CD4-positive, alpha-beta T cell treated with Interleukin-21 for 1 hour (primary cell): ENCODE measurements around the gene SGPL1.

Source experiments
- DNase-seq: peaks from one replicate; pipeline ENCODE4 v3.0.0-alpha.2; 2020

The SGPL1 gene

DNA sequence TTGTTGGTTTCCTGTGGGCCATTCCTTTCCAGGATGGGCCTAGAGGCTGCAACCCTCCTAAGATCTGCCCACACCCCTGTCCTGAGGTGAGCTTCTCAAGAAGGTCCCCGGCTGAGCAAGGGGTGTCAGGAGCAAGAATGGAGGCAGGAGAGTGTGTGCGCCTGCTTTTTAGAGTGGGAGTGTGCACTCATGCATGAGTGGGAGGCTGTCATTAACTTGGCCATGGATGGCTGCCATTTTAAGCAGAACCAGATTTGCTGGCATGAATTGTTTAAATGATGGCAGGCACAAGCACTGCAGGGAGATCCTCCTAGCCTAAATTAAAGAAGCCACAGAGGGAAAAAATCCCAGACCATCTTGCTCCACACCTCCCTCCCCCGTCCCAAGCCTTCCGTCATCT, 2.9 kb upstream of the SGPL1 start:
- no peak for DNase-seq

DNA sequence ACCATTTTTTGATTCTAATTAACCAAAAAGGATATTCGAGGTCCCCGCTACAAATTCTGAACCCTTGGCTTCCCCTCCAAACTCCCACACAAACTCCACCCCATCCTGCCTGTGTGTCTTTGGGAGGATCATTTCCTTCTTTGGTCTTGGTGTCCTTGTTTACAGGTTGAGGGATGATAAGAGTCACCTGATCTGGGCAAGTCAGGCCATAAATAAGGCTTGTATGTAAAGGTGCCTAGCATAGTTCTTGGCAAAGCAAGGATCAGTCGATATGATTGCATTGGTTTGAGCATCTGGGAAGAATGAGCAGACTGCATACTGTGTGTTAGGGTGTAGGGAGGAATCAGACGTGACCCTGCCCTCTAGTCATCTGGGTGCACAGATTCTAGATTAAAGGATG, 1.6 kb upstream of the SGPL1 start:
- DNase-seq: no peak

DNA sequence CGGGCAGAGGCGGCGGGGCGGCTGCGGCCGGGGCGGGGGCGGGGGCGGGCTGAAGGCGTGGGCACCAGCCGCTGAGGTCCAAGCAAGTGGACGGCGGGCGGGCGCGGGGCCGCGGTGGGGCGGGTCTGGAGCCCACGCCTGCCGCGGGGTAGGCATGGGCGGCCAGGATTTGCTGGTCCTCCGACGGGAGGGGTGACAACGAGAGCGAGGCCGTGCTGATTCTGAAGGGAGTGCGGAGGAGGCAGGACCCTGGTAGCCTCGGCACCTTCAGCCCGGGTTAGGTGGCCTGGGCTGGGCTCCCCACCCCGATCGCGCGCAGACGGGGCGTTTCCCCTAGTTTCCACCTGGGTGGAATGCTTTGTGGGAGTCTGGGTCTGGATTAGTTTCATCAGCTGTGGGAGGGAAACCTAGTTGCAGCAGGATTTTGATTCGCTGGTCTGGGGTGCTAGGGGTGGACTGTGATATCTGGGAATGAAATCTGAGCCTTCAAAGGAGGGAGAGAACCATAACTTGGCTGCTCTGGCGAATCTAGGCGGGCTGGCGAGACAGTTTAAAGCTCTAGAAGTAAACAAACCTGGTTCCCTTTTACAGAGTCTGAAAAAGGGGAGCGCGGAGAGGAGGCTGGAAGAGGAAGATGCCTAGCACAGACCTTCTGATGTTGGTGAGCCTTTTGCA, 609 bp downstream of the SGPL1 start:
- peak; percentile 42 for DNase-seq

DNA sequence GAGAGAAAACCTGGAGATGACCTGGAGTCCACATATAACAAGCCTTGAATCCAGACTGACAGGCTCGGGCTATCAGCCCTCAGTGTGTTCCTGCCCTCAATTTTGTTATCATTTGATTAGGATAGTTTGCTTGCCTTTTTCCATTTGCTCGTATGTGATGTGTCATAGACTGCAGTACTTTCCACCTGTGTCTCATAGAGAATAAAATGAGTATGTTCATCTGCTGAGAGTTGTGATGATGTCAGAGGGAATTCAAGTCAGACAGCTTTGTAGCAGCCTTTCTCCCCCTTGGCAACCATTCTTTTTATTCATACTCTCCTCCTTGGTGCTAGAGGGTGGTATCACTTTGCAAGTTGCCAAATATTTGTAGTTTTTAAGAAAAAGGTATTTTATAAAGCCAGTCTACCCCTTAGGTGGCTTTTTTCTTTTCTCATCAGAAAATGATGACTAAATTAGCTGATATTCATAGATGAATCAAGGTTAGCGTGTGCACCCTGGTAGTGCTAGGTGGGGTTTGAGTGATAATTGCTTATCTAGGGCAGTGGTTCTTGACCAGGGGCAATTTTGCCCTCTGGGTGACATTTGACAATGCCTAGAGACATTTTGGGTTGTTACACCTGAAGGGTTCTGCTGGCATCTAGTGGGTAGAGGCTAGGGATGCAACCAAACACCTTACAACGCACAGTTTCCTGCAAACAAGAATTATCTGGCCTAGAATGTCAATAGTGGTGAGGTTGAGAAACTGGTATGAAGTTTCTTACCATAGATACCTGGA, 5.4 kb downstream of the SGPL1 start:
- DNase-seq: no peak

DNA sequence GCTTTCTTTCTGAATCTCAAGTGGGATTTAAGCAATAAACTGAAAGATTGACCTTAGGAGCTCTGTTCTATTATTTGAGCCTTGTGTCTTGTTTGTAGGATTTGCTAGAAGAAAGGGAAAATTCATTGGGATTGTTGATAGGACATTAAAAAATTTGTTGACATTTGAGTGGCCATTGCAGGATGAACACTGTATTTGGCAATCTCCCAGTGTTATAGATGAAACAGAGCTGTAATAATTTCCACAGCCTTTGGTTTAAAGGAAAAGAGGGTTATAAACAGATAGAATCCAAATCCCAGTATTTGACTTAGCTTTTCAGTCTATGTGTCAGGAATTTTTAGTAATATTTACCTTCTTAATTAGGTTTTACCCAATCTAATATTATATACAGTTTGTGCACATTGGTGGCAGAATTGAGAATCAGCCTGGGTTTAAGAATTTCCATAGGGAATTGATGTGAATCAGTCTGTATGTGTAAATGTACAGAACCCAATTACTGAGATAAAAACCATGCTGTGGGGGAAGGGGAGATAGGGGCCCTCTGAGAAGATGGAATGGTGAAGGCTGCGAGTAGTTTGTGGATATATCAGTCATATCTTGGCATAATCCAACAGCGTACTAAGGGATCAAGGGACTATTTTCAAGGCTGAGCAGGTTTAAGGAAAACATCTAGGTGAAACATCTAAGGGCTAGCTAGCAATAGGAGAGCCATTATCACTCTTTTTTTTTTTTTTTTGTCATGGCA, 6.5 kb downstream of the SGPL1 start:
- no peak for DNase-seq

DNA sequence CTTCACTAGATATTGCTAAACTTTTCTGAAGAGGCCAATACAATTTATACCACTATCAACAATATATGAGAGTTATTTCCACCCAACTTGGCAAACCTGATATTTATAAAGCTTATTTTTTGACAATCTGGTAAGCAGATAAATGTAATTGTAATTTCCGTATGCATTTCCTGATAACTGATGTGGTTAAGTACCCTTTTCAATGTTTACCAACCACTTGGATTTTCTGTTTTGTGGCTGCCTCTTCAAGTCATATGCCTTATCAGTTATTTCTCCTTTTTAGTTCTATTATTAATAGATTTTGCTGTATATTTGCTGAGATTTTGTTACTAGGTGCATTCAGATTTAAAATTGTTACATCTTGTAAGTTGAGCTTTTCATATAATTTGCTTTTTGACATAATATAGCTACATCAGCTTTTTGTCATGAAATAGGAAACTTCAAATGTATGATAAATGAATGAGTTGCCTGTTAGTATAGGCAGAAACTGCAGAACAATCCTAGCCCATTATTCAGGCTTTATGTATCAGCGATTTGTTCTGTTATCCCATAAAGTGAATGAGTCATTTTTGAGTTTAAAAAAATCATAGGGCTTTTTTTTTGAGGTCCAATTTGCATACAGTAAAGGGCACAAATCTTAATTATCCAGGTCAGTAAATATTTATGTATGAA, 11.5 kb downstream of the SGPL1 start:
- no peak for DNase-seq

DNA sequence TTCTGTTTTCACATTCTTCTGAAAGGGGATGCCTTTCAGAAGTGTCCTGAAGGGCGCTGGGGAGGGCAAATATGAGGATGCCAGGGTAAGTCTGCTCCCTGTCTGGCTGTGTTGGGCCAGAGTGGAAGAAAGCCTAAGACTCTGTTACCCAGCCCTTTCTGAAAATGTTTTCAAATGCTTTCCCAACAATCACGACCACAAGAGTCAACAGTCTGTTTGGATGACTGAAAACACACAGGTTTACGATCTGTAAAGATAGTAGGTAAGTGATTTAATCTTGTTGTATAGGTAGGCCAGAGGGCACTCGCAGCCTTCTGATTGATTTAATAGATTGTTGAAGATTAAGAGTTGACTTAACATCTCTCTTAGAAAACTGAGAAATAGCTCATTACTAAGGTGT, 13.2 kb downstream of the SGPL1 start:
- DNase-seq: no peak

DNA sequence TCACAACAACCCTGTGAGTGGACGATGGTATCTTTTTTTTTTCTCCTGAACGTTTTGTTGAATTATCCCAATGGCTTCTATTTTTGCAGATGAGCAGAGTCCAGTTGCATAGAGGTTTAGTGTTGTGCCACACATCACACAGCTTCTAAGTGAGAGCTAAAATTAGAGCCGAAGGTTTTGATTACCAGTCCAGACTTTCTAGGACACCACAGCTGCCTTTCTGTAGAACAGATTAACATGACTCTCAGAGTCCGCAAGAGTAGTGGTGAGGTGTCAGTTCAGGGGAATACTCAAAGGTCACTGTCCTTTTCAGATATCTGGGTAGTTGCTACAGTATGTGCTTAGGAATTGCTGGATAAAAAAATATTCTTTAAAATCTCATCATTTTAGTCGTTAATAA, 13.8 kb downstream of the SGPL1 start:
- DNase-seq: no peak

DNA sequence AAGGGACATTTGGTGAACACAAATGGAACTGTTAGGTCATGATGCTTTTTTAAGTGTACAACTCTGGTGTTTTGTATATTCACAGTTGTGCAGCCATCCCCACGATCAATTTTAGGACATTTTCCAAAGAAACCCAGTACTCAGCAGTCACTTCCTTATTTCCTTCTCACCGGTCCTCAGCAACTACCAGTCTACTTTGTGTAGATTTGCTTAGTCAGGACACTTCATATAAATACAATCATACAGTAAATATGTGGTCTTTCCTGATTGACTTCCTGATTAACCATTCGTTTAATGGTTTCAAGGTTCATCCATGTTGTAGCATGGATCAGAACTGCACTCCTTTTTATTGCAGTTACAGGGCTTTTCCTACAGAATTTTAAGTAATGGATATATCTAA, 14.4 kb downstream of the SGPL1 start:
- no peak for DNase-seq

DNA sequence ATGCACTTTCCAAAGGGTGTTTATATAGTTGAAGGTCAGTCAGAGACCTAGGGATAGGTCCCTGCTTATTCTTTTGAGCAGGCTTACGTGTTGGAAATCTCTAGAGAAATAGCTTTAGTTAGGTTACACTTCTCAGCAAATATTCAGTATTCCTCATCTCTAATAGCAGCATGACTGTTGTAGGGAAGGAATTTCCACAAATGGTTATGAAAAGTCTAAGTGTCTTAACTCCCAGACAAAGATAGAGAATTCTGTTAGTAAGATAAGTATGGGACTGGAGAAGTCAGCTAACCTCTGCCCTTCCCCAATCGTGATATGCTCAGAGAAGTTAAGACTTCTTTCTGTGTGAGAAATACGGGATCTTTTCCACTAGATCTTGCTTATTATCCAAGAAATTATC, 16.5 kb downstream of the SGPL1 start:
- no peak for DNase-seq

DNA sequence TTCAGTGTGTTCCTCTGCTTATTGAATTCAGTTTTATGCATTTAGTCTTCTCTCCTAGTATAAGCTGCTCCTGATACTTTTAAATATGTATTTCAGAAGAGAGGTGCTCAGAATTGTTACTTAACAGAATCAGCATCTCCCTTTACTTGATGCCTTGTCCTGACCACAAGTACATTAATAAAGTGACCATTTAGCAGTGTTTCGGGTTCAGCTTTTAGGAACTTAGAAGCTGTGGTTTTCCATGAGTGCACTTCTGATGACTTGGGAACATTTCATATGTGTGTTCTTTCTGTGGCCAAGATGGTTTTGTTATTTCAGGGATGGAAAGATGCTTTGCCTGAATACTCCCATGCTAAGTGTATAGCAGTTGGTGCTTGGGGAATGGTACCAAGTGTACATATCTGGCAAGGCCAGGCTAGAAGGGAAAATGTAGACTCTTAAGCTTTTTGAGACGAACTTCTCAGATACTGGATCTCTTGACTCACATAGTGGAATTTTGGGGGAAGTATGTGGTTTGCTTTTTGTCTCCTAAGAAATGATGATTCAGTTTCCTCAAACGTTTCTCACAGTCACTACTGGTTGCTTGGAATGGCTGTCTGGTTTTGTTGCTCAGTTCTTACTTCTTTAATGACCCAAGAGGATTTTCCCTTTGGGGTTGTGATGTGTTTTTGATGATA, 17.2 kb downstream of the SGPL1 start:
- DNase-seq: no peak

DNA sequence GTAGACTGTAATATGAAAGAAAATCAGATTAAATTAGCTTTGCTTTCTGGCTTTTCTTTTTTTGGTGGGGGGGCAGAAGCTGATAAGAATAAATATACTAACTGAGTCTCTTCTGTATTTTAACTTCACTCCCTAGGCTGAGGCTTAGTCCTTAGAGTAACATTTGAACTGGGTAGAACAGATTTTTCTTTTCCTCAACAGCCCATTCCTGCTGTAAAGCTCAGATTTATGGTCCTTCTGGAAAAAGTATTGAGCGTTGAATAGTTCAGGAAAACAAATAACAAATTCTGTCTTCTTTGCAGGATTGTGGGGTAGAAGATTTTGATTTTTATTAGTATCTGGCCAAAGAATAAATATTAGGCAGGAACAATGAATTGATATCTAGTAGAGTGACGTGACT, 17.9 kb downstream of the SGPL1 start:
- no peak for DNase-seq

DNA sequence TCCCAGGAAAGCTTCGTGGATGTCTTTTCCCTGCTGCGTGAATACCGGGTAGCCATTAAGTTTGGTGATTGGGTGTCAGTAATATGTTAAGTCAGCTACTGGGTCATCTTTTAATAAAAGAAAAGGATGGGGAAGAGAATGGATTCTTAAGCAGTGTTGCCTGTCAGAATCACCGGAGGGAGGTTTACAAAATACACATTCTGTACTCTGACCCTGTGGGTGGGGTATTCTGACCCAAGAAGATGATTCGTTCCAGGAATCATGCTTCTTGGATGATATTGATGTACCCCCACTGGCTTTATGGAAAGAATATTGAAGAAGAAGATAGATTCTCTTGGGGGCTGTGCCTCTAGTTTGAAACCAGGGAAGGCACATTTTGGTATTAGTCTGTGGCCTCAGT, 18.3 kb downstream of the SGPL1 start:
- DNase-seq: no peak

DNA sequence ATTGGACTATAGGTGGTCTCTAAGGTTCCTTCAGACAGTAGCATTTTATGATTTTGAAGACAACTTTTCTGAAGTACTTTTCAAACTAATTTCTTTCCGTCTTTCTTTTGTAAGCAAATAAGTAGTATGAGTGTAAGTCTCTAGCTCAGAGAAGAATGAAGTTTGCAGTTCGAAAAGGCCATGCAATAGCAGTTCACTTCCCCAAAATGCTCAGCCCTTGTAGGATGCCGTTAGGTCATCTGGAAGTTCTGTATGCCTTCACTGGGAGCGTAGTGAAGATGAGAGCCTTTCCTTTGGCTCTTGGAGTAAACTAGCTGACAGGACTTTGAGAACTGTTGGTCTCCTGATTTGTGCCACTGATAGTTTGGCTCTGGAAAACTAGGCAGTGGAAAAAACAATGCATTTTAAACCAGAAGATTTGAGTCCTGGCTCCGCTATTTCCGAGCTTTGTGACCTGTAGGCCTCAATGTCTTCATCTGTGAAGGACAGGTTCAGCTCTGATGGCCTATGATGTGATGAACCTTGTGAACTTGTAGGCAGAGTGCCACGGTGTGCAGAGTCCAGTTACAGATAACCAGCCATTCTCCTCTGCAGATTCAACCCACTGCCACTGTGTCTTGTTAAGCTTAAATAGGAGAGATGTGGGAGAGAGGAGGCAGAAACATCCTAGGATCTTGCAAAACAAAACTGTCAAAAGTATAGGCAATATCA, 18.8 kb downstream of the SGPL1 start:
- no peak for DNase-seq

DNA sequence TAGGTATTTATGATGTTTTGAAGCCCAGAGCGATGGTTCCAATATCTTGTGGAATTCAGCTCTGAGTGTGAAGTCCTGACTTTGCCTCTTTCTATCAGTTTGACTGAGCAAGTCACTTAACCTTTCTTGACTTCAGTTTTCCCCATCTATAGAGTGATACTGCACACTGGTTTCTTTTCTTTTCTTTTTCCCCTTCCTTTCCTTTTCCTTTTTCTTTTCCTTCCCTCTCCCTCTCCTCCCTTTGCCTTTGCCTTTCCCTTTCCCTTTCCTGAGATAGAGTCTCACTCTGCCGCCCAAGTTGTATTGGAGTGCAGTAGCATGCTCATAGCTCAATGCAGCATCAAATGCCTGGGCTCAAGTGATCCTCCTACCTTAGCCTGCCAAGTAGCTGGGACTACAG, 20.6 kb downstream of the SGPL1 start:
- no peak for DNase-seq

DNA sequence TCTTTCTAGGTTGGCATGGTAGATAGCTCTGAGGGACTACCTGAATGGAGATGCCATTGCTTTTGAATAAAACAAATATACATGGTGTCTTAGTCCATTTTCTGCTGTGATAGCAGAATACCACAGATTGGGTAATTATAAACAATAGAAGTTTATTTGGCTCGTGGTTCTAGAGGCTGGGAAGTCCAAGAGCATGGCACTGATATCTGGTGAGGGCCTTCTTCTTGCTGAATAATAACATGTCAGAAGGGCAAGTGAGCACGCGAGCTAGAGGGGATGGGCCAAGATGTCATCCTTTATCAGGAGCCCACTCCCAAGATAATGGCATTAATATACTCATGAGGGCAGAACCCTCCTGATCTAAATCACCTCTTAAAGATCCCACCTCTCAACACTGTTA, 21.9 kb downstream of the SGPL1 start:
- no peak for DNase-seq

DNA sequence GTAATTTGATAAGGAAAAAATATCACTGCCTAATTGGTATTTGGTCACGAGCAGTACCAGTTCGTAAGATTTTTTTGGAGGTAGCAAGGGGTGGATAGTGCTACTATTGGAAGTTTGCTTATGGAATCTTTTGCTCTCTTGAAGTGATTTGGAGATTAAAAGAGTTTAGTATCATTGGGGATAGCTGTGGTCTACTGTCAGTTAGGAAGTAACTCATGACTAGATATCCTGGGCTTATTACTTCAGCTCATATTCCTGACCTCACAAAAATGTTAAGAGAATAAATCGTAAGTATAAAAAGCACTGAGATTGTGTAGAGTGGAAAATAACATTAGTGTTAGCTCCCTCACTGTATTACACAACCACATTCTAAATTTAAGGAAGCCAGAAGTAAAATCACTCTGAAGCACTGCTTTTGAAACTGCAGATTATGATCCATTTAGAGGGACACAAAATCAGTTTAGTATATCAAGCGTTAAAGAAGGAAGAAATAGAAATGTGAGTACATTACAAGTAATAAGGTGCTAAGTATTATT, 22.6 kb downstream of the SGPL1 start:
- no peak for DNase-seq

DNA sequence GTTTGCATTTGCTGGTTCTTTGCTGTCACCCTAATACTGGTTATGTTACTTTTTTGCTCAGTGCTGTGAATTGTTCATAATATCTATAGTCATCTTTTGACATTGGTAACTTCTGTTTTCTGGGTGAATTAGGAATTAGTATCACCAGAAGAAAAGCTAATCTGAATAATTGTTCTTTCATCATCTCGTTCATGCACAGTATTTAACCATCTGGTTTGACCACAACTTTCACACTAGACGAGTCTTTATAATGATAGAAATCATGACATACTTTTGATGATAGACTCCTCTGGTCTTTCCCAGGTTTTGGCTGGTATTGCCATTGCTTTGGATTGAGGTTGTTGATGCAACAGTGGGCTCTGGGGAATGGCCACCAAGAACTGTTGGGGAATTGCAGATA, 25.1 kb downstream of the SGPL1 start:
- no peak for DNase-seq

DNA sequence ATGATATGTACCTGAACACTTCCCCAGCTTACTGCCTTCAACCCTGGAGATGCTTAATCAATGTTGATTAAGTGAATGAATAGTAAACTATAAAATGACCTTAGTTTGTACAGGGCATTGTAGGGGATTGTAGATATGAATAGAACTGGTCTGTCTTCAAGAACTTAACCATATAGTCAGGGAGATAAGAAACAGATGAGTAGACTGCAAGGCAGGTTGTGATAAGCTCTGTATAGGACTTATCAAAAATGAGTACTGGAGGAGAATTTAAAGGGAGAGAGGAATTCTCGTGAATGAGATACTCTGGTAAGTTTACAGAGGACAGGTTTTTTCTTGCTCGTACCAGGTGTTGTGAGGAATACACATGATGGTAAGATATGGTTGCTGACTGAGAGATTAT, 27.6 kb downstream of the SGPL1 start:
- DNase-seq: no peak

DNA sequence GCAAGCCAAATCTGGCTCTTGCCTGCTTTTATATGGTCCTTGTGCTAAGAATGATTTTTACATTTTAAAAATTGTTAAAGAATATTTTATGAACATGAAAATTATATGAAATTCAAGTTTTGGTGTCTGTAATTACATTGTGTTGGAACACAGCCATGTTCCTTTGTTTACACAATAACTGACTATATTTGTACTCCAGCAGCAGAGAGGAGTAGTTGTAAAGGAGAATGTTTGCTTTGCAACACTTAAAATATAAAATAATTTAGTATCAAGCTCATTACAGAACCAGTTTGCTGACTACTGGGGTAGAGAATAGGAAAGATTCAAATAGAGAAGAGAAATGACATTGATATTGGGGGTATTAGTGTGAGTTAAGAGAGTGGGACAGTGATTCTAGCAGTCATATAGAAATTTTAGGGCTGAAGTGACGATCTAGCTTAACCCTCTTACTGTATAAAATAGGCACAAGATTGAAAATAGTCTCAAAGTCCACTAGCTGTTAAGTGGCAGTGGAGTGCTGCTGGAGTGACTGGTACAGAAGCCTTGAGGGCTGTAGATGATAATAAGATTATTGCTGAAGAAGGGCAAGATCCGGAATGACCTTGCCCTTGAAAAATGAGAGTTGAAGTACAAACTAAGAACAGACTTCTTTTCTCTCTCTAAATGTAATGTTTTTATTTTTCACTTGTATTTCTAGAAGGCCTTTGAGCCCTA, 28.2 kb downstream of the SGPL1 start:
- DNase-seq: no peak

DNA sequence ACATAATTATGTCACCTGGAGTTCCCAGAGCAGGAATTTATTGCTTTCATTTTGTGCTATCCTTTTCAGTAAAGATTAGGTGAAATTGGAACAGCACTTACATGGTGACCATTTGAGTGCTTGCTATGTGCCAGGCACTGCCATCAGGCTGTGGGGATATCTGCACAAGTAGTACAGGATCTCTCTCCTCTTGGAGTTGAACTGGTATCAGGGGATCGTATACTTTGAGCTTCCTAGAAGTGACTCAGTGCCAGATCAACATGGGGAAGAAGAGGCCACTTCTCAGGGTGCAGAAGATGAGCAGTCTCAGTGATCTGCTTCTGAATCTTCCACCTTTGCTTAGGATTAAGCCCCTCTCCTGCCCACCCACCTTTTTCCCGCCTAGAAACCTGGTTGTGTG, 29.5 kb downstream of the SGPL1 start:
- DNase-seq: no peak
